DOHH2 (cell line): ENCODE measurements around the gene U2AF2.

Experiments used
- CTCF ChIP-seq: fragments of 200-600 bp; sonication (generic); IDR thresholded peaks from one replicate; pipeline ENCODE4 v1.5.1; 2014; ENCODE audit warnings: antibody characterized with exemption, mild to moderate bottlenecking, low read depth, low read length; ENCODE audit not compliant: poor library complexity, severe bottlenecking
- EZH2phosphoT487 ChIP-seq: fragments of 200-600 bp; sonication (generic); IDR thresholded peaks from 2 replicates; pipeline ENCODE4 v1.6.1; 2017; ENCODE audit warnings: borderline replicate concordance, mild to moderate bottlenecking, antibody characterized with exemption, low read length, moderate library complexity, mixed read lengths

DNA sequence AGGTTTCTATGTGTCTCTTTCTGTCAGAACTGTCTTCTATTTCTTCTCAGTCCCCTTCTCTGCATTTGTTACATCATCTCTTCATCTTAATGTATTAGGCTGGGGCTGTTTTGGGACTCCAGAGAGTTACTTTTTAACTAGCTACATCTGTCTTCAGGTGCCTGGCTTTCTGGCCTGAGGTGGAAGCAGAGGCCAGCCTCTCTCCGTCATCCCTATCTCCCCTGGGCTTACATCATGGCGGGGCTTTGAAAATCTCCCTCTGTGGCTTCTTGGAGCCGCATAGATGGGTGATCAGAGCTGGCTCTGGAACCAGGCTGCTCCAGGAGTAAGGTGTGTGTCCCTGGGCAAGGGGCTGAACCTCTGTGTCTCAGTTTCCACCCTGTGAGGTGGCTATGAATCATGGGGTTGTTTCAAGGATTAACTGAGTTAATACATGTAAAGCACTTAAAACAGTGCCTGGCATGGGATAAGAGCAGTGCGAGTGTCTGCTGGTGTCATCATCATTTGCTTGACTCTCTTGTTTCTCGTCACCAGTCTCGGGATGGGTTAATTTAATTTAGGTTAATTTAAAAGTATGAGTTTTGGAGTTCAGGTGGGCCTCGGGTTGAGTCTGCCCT is 22.2 kb downstream of the U2AF2 start:
- TF ChIP-seq CTCF, result no peak
- TF ChIP-seq EZH2phosphoT487, result no peak
